ENCODE data around the gene CTDP1.

Gene CTDP1, protein sequence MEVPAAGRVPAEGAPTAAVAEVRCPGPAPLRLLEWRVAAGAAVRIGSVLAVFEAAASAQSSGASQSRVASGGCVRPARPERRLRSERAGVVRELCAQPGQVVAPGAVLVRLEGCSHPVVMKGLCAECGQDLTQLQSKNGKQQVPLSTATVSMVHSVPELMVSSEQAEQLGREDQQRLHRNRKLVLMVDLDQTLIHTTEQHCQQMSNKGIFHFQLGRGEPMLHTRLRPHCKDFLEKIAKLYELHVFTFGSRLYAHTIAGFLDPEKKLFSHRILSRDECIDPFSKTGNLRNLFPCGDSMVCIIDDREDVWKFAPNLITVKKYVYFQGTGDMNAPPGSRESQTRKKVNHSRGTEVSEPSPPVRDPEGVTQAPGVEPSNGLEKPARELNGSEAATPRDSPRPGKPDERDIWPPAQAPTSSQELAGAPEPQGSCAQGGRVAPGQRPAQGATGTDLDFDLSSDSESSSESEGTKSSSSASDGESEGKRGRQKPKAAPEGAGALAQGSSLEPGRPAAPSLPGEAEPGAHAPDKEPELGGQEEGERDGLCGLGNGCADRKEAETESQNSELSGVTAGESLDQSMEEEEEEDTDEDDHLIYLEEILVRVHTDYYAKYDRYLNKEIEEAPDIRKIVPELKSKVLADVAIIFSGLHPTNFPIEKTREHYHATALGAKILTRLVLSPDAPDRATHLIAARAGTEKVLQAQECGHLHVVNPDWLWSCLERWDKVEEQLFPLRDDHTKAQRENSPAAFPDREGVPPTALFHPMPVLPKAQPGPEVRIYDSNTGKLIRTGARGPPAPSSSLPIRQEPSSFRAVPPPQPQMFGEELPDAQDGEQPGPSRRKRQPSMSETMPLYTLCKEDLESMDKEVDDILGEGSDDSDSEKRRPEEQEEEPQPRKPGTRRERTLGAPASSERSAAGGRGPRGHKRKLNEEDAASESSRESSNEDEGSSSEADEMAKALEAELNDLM

DNA sequence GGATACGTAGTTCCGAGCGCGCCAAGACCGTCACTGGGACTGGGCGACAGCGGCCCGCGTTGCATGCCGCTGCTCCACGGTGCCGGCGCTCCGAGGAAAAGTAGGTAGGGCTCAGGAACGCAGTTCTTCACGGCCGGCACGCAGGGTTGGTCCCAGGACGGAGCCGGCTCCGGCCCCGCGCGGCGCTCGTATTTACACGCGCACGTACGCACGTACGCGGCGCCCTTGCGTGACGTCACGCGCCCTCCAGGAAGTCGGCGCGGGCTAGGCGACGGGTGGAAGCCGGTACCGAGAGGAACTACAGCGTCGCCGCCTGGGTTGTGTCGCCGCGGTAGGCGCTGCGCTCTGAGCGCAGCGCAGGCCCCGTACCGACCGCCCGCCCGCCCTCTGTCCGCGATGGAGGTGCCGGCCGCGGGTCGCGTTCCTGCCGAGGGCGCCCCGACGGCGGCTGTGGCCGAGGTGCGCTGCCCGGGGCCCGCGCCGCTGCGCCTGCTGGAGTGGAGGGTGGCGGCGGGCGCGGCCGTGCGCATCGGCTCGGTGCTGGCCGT, at the start of gene CTDP1:
TSS of gene CTDP1 (plus strand) at position 252 of the 548 bp plus-strand sequence. CDS start at position 397, 145 bp downstream.
- Histone ChIP-seq H3K9ac (peak within 1 kb of the TSS; percentile 85 to 98 (median 95)), H3K4me2 (peak within 1 kb of the TSS; percentile 80 to 100 (median 96)), H3K9me3 (replicated peaks in 1 of 11) (no peaks in the 10 kb centered on the region), H3K4me3 (peak within 1 kb of the TSS; percentile 92 to 98 (median 96)), H3K36me3 (peaks cover 13 to 63% (median 34%) of the 10 kb centered on the region in 11 experiments; a peak in 20 of 22 replicates), H4K20me1 (peaks cover 43 to 49% (median 49%) of the 10 kb centered on the region in 11 experiments), H3K4me1 (peaks cover 38 to 74% (median 55%) of the 10 kb centered on the region in 10 experiments), H3K27me3 (no peaks in the 10 kb centered on the region), H3K27ac (peak within 1 kb of the TSS; percentile 87 to 99 (median 96))
- no peak for TF ChIP-seq Cebpa-rat (IDR thresholded peaks at IDR 0.05)

DNA sequence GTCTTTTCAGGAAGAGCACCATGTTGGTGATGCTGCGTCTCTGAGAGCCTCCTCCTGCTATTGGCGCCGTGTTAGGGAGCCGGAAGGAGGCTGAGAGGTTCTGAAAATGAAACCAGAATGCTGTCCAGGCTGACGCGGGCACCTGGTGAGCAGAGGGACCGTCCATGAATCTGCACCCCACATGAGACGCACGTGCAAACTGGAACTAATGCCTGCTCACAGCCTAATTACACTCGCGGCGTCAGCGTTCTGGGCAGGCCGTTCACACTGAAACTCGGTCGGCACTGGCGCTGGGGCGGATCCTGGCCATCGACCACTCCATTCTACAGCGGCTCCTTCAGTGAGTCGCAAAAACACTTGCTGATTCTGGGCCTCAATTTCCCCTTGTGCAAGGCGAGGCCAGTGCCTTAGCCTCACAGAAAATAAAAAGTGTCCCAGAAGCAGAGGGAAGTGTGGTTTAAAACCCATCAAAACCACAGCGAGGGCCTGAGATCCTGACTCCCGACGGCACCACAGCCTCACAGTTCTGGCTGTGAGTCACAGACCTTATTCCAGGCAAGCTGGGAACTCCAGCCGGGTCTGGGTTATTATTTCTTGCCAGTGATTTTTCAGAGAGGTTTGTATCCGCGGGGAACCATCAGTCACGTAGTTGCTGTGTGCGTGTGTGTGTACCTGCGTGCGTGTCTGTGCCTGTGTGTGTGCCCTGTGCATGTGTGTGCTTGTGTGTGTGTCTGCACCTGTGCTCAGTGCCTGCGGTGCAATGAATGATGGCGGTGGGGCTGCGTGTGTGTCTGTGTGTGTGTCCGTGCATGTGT, 49.1 kb upstream of the CTDP1 start:
- Histone ChIP-seq H3K4me3 (no peak overlapping the region), H3K36me3 (no peaks in the 10 kb centered on the region), H3K27ac (no peak overlapping the region), H3K9me3 (replicated peaks in 1 of 11) (peaks cover 0 to 15% (median 4%) of the 10 kb centered on the region in 11 experiments; a peak in 10 of 22 replicates), H3K4me2 (peak overlapping the region in 8 of 11 experiments; percentile 3 to 39 (median 19); a peak in 9 of 22 replicates), H3K27me3 (peaks cover 0 to 46% (median 14%) of the 10 kb centered on the region in 11 experiments; a peak in 18 of 22 replicates), H3K9ac (no peak overlapping the region), H4K20me1 (peaks cover 0 to 22% (median 0%) of the 10 kb centered on the region in 11 experiments; a peak in 6 of 22 replicates), H3K4me1 (peaks cover 22 to 42% (median 30%) of the 10 kb centered on the region in 10 experiments)
- TF ChIP-seq Cebpa-rat (IDR thresholded peaks at IDR 0.05): no peak

DNA sequence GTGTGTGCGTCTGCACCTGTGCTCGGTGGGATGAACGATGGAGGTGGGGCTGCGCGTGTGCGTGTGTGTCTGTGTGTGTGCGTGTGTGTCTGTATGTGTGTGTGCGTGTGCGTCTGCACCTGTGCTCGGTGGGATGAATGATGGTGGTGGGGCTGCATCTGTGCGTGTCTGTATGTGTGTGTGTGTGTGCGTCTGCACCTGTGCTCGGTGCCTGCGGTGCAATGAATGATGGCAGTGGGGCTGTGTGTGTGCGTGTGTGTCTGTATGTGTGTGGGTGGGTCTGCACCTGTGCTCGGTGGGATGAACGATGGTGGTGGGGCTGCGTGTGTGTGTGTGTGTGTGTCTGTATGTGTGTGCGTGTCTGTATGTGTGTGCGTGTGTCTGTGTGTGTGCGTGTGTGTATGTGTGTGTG, 48.5 kb upstream of the CTDP1 start:
- Histone ChIP-seq H3K4me2 (peak overlapping the region in 3 of 11 experiments; percentile 15 to 39 (median 25); a peak in 2 of 22 replicates), H3K36me3 (no peaks in the 10 kb centered on the region), H3K4me3 (no peak overlapping the region), H3K27ac (no peak overlapping the region), H3K4me1 (peaks cover 16 to 36% (median 24%) of the 10 kb centered on the region in 10 experiments), H4K20me1 (peaks cover 0 to 16% (median 0%) of the 10 kb centered on the region in 11 experiments; a peak in 5 of 22 replicates), H3K9ac (no peak overlapping the region), H3K27me3 (peaks cover 0 to 39% (median 12%) of the 10 kb centered on the region in 11 experiments; a peak in 17 of 22 replicates), H3K9me3 (replicated peaks in 1 of 11) (peaks cover 0 to 15% (median 4%) of the 10 kb centered on the region in 11 experiments; a peak in 10 of 22 replicates)
- no peak for TF ChIP-seq Cebpa-rat (IDR thresholded peaks at IDR 0.05)

DNA sequence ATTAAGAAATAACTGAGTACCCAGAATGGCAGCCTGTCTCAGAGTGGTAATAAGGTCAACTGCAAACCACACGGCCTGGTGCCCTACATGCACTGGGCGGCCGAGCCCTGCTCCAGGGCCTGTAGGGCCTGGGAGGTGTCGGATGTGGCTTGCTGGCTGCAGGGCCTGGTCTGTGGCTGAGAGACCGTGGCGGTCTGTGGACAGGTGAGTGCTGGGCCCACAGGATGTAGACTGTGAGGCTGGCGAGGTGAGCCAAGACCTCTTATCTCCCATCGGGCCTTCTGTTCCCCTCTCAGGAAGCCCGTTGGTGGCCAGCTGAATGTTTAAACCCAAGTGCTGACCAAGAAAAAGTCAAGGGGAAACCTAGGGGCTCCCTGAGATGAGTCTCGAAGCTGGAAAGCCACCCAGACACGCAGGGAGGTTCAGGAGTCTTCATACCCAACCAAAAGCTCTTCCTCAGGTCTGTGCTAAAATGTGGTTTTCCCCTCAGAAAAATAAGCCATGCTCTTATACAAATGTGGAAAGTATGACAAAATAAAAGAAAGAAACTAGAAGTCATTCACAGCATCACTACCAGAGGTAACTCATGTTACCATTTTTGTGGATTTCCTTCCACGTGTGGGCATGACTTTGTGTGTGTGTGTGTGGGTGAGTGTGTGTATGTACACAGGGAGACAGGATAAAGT, 47.7 kb upstream of the CTDP1 start:
- TF ChIP-seq Cebpa-rat (IDR thresholded peaks at IDR 0.05): no peak
- H3K9ac ChIP-seq: no peak overlapping the region
- no peak overlapping the region for H3K4me3 ChIP-seq
- no peak overlapping the region for H3K4me2 ChIP-seq
- peaks cover 8 to 28% (median 16%) of the 10 kb centered on the region in 10 experiments; a peak in 19 of 20 replicates for H3K4me1 ChIP-seq
- H3K27ac ChIP-seq: no peak overlapping the region
- H3K9me3 ChIP-seq (replicated peaks in 1 of 11): peaks cover 0 to 15% (median 4%) of the 10 kb centered on the region in 11 experiments; a peak in 10 of 22 replicates
- H3K27me3 ChIP-seq: peaks cover 0 to 31% (median 7%) of the 10 kb centered on the region in 11 experiments; a peak in 12 of 22 replicates
- H3K36me3 ChIP-seq: no peaks in the 10 kb centered on the region
- peaks cover 0 to 12% (median 0%) of the 10 kb centered on the region in 11 experiments; a peak in 2 of 22 replicates for H4K20me1 ChIP-seq

DNA sequence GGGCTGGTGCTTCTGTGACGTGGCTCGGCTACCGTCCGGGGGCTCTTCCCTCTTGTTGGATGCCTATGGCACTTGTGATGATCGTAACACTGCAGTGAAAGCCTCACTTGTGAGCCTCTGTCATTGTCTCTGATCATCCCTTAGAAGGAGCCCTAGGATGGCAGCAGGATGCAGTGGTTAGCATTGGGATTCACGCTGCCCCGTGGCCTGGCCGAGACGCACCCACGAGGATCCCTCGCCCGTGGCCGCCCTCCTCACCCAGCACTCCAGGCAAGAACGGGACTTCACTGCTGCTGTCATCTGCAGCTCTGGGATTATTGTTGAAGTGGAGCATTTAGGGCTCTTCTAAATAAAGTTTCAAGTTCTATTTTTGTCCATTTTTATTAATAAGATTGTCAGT, 46.8 kb upstream of the CTDP1 start:
- peaks cover 6 to 19% (median 10%) of the 10 kb centered on the region in 10 experiments; a peak in 15 of 20 replicates for H3K4me1 ChIP-seq
- no peak overlapping the region for H3K4me2 ChIP-seq
- H4K20me1 ChIP-seq: peaks cover 0 to 11% (median 0%) of the 10 kb centered on the region in 11 experiments; a peak in 2 of 22 replicates
- H3K9me3 ChIP-seq (replicated peaks in 1 of 11): peaks cover 0 to 15% (median 4%) of the 10 kb centered on the region in 11 experiments; a peak in 10 of 22 replicates
- no peak overlapping the region for H3K9ac ChIP-seq
- H3K4me3 ChIP-seq: no peak overlapping the region
- no peak overlapping the region for H3K27ac ChIP-seq
- no peaks in the 10 kb centered on the region for H3K36me3 ChIP-seq
- TF ChIP-seq Cebpa-rat (IDR thresholded peaks at IDR 0.05): no peak
- peaks cover 0 to 23% (median 0%) of the 10 kb centered on the region in 11 experiments; a peak in 7 of 22 replicates for H3K27me3 ChIP-seq

DNA sequence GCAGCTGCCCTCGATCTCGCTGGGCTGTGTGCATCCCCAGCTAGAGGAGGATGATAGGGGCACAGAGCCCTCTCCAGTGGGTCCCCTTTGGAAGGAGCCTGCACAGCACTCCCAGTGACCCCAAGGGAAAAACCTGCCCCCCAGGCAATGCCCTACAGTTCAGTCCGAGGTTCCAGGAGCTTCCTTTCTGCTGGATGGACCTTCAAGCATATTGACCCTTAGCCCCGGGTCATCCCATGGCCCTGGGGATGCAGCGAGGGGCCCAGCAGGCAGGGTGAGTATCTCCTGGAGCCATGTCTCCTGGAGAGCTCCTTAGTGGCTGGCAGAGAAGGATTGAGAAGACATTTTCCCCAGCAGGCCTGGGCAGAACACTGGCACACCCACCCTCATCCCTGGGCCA, 45.4 kb upstream of the CTDP1 start:
- peaks cover 0 to 15% (median 4%) of the 10 kb centered on the region in 11 experiments; a peak in 10 of 22 replicates for H3K9me3 ChIP-seq (replicated peaks in 1 of 11)
- H3K36me3 ChIP-seq: no peaks in the 10 kb centered on the region
- peaks cover 0 to 1% (median 0%) of the 10 kb centered on the region in 11 experiments; a peak in 2 of 22 replicates for H4K20me1 ChIP-seq
- peaks cover 0 to 9% (median 0%) of the 10 kb centered on the region in 11 experiments; a peak in 3 of 22 replicates for H3K27me3 ChIP-seq
- no peak overlapping the region for H3K4me2 ChIP-seq
- no peak overlapping the region for H3K9ac ChIP-seq
- no peak overlapping the region for H3K4me3 ChIP-seq
- TF ChIP-seq Cebpa-rat (IDR thresholded peaks at IDR 0.05): no peak
- H3K4me1 ChIP-seq: peaks cover 0 to 14% (median 7%) of the 10 kb centered on the region in 10 experiments; a peak in 12 of 20 replicates
- no peak overlapping the region for H3K27ac ChIP-seq
